ENCODE measurements around the gene INAFM2.

GRCh38 chr15:40352281-40352901 lies 28.9 kb downstream of the INAFM2 start:
- TF ChIP-seq POLR2A (IDR thresholded peaks at IDR 0.05) = no peak
- no peak for TF ChIP-seq CTCF (IDR thresholded peaks at IDR 0.05)

Measured in ovary (tissue), 3 donors.